ENCODE results near the gene MGLL. TPM values are rescaled to one million over a fixed set of nuclear protein-coding genes. Genes with fewer than 3 reads are reported as not detected.

Gene MGLL
- total RNA-seq, 1 donor from 2014 or later = 132 TPM

GRCh38 chr3:127726894-127727293 lies 95.4 kb downstream of the MGLL start:
- no peak for TF ChIP-seq CTCF (IDR thresholded peaks at IDR 0.05)
- intact Hi-C loops (cut with DNase I) = no loop called here

GRCh38 chr3:127723011-127723567 lies 99.2 kb downstream of the MGLL start:
- H3K4me3 ChIP-seq = no peak overlapping the region
- no peaks in the 10 kb centered on the region for H3K9me3 ChIP-seq
- TF ChIP-seq CTCF (IDR thresholded peaks at IDR 0.05) = no peak
- DNase-seq (no peak), ATAC-seq (peak; percentile 73 to 80)
- no peaks in the 10 kb centered on the region for H3K27me3 ChIP-seq (ENCODE audit: low read depth)
- intact Hi-C loops (cut with DNase I) = no loop called here
- peaks cover 30% of the 10 kb centered on the region for H3K4me1 ChIP-seq
- peaks cover 26% of the 10 kb centered on the region for H3K36me3 ChIP-seq
- peak overlapping the region; percentile 69 for H3K27ac ChIP-seq

More at GRCh38 chr3:127726894-127727293, 95.4 kb downstream of the MGLL start:
- no peak for DNase-seq
- Histone ChIP-seq H3K9me3 (no peaks in the 10 kb centered on the region), H3K27ac (no peak overlapping the region), H3K36me3 (no peaks in the 10 kb centered on the region), H3K4me3 (no peak overlapping the region), H3K27me3 (ENCODE audit: low read depth) (no peaks in the 10 kb centered on the region), H3K4me1 (peaks cover 30% of the 10 kb centered on the region)
- ATAC-seq = no peak

GRCh38 chr3:127722091-127722784 lies 100.1 kb downstream of the MGLL start:
- peak overlapping the region; percentile 69 for H3K27ac ChIP-seq
- TF ChIP-seq CTCF (IDR thresholded peaks at IDR 0.05) = no peak
- no peaks in the 10 kb centered on the region for H3K9me3 ChIP-seq
- peaks cover 26% of the 10 kb centered on the region for H3K36me3 ChIP-seq
- H3K4me3 ChIP-seq = no peak overlapping the region
- peaks cover 35% of the 10 kb centered on the region for H3K4me1 ChIP-seq
- peak in 1 of 2 donors; percentile 50 for ATAC-seq
- intact Hi-C loops (cut with DNase I) = no loop called here
- DNase-seq = no peak
- no peaks in the 10 kb centered on the region for H3K27me3 ChIP-seq (ENCODE audit: low read depth)

- H3K27me3 ChIP-seq (ENCODE audit: low read depth) = no peaks in the 10 kb centered on the region
- no peak for TF ChIP-seq CTCF (IDR thresholded peaks at IDR 0.05)
- H3K4me1 ChIP-seq = peaks cover 36% of the 10 kb centered on the region
- peak; percentile 59 to 67 for ATAC-seq
- no peak for DNase-seq
- peaks cover 26% of the 10 kb centered on the region for H3K36me3 ChIP-seq
- H3K4me3 ChIP-seq = no peak overlapping the region
- intact Hi-C loops (cut with DNase I) = no loop called here
- H3K27ac ChIP-seq = peak overlapping the region; percentile 69
- H3K9me3 ChIP-seq = no peaks in the 10 kb centered on the region
These were observed 101.1 kb downstream of the MGLL start for GRCh38 chr3:127720985-127721935.

- peaks cover 45% of the 10 kb centered on the region for H3K4me1 ChIP-seq
- no peaks in the 10 kb centered on the region for H3K9me3 ChIP-seq
- H3K4me3 ChIP-seq = no peak overlapping the region
- ATAC-seq (no peak), DNase-seq (no peak)
- H3K36me3 ChIP-seq = peaks cover 26% of the 10 kb centered on the region
- no peaks in the 10 kb centered on the region for H3K27me3 ChIP-seq (ENCODE audit: low read depth)
- TF ChIP-seq CTCF (IDR thresholded peaks at IDR 0.05) = no peak
- intact Hi-C loops (cut with DNase I) = no loop called here
- no peak overlapping the region for H3K27ac ChIP-seq
These were observed 102.0 kb downstream of the MGLL start for GRCh38 chr3:127720161-127720823.
